ENCODE results near the gene MAD2L2.
A peak's percentile ranks its signal among the peaks of the same experiment; 100 is the strongest.

MAD2L2 gene

DNA sequence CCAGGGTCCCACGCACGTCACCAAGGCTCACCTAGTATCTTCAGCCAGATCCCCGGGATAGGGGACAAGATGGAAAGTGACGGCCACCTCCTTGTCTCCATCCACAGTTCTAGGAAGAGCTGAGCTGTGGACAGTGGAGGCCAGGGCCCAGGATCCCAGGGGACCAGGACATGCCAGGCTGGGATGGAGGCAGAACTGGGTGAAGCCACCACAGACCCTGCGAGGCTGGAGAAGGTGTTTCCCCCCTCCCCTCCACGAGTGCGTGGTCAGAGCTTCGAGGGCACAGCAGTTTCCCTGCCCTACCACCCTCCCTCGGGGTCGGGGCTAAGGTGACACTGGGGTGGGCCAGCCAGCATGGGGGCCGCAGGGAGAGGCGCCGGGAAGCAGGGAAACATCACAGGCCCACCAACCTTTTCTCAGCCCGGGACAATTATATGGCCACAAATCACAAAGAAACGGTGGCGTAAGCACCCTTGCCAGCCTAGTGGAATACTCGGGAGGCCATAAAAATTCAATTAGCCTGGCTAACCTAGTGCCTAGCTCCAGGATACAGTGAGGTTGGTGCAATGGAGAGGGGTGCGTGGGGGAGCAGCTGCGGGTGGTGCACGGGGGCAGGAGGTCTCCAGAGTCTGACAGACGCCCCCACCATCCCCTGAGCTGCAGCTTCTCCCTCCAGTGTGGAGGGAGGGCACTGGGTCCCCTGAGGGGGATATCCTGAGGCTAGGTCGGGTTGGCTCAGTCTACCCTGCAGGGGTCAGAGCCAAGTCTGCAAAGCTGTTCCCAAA, 23.9 kb upstream of the MAD2L2 start:
- DNase-seq = no peak

DNA sequence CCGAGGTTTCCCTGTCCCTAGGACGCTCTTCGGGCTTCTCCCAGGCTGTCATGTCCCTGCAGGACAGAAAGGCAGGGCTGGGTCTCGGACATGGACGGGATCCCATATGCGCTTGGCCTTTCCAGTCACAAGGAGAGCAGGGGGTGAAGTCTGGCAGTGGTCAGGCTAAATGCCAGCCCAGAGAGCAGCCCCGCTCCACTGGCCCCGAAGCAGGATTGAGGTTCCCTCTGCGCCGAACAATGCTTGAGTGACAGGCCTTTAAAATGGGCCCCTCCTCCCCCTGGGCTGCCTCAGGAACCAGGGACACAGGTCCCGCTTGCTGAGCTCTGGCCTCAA, 23.2 kb upstream of the MAD2L2 start:
- DNase-seq = no peak

DNA sequence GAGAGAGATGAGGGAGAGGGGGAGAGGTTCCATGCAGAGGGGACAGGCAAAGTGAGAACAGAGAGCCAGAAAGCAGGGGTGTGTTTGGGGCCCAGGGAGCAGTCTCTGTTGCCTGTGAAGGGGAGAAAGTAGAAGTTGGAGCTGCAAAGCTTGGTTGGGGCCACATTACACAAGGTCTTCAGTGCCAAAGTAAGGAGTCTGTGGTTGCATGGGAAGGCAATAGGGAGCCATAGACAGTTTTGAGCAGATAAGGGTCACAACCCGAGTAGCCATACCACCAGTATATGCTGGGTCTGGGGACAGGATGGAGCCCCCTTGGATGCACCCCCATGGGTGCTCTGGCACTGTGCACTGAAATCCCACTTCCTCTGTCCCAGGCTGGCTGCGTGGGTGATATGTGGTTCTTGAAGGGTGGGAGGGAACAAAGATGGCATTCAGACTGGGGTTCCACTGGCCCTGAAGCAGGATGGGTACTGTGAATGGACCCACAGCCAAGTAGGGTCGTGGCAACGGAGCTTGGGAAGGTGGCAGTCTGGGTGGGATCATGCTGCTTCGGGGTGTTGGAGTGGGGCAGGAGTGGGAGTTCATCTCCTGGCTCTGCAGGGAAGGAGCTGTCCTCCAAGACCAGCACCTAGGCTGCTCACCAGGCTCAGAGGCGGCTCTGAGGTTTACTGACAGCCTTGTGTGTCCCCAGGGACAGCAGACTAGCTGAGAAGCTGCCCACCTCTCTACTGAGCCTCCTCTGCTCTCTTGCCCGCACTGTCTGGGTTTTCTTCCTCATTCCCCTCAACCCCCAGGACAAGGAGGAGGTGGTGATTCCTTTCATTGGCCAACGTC, 22.6 kb upstream of the MAD2L2 start:
- no peak for DNase-seq

DNA sequence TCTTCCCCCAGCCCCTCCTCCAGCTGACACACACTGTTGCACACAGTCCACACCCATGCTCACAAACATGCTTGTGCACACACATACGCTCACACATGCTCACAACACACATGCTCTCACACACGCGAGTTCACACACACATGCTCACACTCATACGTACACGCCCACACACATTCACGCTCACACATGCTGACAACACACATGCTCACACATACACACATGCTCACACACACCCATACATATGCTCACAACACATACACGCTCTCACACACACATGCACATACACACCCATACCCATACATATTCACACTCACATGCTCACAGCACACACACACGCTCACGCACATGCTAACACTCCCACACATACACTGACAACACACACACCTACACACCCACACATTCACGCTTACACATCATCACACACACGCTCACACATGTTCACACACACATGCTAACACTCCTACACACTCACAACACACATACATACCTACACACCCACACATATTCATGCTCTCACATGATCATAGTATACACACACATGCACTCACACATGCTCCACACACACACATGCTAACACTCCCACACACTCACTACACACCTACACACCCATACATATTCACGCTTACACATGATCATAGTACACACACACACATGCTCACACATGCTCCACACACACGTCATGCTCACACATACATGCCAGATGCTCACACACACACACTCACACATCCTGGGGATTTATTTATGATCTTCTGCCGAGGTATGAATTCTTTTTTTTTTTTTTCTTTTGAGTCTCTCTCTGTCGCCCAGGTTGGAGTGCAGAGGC, 21.2 kb upstream of the MAD2L2 start:
- no peak for DNase-seq

DNA sequence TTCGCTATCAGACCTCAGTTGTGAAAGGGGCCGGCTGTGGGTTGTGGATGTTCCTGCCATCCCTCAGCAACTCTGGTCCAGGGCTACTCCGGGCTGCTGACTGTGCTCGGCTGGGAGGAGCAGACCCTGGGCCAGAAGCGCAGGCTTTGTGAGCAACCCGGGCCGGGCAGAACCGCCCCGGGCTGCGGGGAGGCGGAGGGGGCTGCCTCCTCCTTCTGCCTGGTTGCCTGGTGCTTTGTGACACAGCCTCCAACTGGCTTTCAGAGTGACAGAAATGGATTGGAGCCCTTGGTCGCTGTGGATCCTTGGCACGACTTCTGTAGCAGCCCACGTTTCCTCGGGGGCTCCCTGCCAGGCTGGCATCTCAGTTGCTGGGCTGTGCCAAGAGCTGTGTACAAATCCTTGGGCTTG, 20.6 kb upstream of the MAD2L2 start:
- no peak for DNase-seq

DNA sequence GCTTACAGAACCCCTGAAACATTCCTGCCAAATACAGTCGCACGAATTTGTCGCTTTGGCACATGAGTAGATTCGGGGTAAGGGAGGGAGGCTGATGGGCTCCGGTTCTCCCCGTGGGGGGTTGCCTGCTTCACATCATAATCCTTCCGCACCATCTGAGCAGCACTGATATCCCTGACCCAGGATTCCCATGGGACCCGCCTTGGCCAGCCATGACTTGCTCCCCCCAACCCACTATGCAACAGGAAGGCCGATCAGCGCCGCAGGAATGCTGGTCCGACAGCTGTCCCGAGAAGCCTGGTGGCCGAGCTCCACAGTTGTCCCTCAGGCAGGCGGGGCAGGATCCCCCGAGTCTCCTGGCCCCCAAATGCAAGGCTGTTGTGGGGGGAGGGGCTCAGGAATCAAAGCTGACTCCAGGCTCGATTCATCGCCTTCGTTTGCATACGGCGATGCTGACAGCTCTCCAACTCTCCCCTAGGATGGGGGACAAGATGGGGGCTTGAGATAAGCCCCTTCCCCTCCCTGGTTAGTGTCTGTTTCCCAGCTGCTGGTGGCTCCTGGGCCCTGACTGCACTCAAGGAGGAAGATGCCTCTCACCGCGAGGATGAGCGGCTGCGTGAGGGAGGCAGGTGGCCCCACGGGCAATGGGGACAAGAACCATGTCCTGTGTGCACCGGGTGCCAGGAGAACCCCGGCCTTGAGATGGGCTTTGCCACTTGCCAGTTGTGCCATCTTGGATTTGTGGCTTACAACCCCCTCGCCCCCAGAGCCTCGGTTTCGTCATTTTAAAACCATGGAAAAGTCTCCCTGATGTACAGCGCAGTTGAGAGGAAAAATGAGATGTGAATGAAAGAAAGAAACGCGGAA, 19.9 kb upstream of the MAD2L2 start:
- DNase-seq = no peak

DNA sequence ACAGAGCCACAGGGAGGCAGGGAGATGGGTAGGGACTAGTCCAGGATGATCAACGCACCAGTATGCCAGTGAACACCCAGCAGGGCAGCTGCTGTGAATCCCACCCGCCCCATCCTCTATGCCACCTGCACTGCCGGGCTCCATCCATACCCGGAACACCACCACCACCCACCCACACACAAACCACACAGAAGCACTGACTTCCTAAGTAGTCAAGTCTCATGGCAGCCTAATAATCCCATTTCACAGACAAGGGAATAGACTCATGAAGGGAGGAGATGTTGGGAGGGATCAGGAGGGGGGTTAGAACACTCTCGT, 16.9 kb upstream of the MAD2L2 start:
- no peak for DNase-seq

DNA sequence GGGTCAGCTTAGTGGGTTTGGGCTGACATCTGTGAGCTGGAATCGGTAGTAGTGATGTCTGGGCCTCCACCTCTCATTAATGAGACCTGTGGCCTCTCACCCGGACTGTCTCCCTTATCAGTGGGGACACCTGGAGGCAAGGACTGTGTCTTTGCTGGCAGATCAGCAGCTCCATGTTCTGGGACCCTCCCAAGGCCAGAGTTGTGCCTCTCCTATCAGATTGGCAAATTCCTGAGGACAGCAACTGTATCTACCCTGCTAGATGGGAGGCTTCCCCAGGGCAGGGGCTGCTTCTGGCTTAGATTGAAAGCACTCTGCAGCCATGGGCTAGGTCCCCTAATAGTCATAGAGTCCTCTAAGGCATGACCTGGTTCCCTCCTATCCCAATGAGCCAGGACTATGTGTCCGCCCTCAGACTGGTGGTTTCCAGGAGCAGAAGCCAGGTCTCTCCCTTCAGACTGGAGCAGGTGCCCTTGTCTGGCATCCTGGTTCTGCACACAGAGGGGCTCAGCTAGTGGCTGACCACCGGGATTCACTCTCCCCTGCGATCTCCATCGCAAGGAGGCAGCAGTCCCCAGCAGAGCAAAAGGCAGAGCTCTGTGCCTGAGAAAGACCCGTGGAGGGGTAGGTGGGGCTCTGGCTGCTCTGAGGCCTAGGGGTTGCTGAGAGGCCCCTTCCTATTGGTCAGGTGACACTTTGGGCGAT, 16.4 kb upstream of the MAD2L2 start:
- no peak for DNase-seq

DNA sequence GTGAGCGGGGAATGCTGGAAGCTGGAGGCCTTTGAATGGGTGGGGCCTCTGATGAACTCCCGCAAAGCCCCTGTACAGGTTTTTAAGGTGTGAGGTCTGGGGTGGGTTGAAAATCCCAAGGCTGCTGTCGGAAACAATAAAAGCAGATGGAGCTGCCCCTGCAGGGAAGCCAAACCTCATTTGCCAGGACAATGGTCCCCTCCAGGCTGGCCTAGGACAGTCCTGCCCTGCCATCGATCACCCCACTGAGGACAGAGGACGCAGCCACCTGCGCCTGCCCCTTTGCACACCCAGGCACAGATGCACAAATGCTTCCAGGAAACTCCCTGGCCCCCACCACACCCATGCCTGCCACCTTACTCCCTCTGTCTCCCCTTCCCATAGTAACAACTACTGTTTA, 14.9 kb upstream of the MAD2L2 start:
- DNase-seq = no peak

DNA sequence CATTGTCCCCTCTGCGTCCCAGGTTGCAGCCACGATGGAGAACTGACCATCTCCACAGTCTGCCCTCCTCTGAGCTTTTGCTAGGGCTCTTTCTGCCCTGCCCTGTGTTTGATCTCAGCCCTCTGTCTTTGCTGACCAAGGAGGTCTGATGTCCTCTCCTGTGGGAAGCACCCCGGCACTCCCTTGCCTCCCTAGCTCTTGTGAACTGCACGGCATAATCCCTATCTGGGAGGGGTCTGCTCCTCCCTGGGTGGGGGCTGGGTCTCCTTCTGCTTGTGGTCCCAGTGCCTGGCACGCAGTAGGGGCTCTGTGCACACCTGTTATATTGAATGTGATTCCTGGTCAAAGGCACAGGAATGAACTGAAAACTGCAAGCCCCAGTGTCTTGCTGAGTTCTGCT, 13.0 kb upstream of the MAD2L2 start:
- DNase-seq = no peak

DNA sequence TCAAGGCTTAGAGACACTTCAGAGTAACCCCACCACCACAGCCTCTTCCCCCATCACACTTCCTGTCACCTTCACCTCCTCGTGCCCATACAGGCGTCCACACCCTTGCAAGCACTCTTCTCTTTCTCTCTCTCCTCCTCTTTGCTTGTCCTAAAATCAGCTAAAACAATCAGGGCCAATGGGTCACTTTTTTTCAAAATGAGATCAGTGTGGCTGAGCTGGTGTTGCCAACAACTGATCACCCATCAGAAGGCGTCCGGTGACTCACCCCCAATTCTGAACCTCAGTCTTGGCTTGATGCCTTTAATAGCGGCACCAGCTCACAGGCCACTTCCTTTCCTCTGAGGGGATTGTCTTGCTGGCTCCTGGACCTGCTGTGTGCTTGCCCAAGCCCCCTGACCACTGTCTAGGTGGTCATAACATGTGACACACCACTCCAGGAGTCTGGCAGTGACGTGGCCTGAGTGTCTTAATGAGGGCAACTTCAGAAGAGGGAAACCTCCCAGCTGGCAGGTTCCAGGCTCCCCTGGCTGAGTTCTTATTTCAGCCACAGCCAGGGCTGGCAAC, 12.2 kb upstream of the MAD2L2 start:
- peak; percentile 39 for DNase-seq

DNA sequence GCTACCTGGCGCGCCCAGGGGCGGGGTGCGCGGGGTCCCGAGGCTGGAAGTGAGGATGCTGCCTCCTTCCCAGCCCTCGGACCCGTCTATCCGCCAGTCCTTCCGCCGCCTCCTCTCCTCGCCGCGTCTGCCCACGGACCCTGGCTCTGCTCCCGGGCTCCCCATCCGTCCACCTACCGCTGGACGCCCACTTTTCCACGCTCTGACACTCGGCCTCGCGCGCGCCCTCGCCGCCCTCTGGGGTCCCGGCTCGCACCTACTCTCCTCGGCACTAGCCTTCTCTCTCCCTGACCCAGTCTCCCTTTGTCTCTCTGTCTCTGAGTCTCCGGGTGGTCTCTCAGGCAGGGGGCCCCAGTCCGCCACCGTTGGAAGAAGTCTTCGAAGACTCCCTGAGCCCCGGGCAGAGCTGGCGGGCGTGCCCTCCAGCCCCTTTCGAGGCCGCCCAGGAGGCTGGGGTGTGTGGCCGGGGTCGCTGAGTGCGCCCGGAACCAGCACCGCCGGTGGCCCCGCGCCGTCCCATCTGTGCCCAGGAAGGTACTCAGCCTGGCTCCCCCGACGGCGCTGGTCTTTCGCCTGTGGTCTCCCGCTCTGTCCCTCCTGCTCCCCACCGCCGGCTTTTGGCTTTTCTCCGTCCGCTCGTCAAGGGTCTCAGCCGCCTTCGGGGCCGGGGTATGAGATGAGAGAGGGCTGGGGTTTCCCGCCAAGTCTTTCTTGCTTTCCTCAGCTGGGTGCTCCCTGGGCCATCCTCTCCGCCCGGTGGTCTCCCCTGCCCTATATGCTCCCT, 11.2 kb upstream of the MAD2L2 start:
- no peak for DNase-seq

DNA sequence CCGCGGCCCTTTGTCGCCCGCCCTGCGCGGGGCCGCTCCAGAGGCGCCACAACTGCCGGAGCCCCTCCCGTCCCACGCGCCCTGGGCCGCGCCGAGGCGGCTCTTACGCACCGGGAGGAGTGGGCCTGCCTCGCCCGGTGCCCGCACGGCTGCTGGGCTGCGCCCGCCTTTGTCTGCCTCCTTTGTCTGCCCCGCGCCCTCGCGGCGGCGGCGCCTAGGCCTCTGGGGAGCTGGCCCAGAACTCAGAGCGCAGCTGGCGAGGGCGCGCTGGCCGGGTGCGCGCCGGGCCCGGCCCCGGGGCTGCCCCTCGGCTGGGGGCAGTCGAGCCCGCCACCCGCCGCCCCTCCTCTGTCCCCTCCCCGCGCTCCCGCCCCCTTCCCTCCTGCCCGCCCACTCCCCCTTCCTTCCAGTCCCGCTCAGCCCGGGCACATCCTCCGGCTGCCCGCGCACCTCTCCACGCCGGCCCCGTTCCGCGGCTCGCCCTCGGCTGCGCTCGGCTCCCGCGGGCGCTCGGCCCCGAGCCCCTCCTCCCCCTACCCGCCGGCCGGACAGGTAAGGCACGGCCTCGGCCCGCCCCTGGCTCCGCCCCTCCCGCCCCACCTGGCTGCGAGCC, 10.5 kb upstream of the MAD2L2 start, which contains the start of gene DRAXIN:
Gene DRAXIN (plus strand): TSS at position 409 of the 613 bp plus-strand sequence. CDS start 14,549 bp downstream, outside the sequence.
- DNase-seq = no peak

DNA sequence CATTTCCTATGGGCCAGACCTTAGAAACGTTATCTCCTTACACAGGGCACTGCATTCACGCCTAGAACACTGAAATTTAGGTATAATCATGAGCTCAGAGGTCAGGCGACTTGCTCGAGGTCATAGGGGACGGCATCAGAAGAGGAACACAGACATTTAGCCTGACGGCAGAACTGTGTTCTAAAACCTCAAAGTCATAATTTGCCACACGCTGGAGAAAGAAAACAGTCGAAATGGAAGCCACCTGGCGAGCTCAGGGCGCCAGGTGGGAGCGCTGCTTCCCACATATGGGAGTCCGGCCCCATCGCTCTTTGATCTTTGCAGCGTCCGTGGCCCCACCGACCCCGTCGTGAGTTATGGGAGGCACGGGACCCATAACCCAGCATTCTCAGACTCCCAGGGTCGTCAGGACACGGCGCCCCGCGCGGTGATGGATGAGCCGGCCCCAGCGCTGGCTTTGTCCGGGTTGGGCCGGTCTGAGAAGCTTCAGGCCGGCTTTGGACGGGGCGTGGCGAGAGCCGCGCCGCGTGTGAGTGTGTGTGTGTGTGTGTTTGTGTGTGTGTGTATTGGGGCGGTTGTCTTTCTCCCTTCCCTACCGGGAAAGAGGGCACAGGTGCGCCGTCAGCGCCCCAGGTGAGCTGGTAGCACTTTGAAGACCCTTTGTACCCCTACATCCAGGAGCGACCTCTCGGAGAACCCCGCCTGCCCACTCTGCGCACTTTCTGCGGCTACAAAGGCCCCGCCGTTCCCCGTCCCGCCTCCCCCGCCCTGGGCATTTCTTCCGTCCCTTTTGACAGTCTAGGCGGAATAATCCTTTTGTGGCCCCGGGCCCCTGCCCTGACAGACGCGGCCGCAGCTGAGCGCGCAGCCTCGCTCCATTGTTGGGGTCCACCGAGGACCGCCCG, 9.7 kb upstream of the MAD2L2 start:
- DNase-seq = no peak

DNA sequence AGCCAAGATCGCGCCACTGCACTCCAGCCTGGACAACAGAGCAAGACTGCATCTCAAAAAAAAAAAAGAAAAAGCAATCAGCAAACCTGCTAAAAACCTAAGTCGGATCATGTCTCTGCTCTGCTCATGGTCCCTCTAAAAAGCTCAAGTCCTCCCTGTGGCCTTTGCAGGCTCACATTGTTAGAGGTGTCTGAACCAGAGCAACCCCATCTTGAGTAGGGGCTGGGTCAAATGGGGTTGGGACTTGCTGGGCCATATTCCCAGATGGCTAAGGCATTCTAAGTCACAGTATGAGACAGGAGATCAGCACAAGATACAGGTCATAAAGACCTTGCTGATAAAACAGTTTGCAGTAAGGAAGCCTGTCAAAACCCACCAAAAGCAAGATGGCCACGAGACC, 7.6 kb upstream of the MAD2L2 start:
- DNase-seq = no peak

DNA sequence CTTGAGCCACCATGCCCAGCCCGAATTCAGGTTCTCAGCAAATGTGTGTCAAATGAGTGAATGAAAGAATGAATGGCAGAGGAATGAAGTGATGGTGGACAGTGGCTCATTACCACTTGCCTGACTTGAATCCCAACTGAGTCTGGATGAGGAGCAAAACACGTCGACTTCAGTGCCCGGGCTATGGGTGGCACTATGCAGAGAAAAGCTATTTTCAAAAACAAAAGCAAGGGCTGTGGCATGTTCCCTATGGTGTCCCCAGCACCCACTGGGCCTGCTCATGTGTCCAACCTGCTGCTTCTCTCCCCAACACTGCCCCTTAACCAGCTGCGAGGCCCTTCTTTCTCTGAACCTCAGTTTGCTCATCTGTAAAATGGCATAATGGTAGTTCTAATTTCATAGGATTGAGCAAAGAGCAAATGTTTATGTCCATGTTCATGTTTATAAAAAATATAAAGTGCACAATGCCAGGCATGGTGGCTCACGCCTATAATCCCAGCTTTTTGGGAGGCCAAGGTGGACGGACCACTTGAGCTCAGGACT, 4.3 kb upstream of the MAD2L2 start:
- DNase-seq = no peak

DNA sequence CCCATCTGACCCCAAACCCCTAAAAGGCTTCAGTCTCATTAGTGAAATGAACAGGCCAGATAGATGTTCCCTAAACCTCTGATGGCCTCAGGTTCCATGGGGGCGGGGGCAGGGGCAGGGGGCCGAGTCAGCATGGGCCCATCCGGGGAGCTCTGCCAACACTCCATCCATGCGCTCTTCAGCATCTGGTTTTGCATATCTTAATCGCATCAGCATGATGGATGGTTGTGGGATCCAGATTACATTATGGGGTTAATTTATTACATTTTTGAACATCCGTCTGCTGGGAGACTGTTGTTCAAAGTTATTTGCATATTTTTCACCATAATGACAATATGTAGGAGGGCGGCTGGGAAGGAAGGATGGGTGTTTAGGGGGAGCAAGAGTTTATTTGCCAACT, 3.1 kb upstream of the MAD2L2 start:
- DNase-seq = no peak

DNA sequence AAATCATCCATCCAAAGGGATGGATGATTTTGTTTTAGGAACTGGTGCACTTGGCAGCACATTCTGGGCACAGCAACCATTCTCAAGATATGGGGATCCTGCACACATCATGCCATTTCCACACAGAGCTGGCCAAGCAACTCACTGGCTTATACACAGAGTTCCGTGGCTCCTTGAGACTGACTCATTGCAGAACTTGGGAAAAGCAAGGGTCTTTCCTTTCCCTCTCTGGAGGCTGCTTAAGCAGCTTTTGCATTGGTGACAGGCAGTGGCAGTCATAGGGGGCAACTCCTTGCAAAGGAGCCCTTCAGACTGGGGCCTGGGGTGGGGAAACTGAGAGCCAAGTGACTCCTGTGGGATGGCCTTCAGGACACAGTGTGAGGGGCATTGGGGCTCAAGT, 1.9 kb upstream of the MAD2L2 start:
- no peak for DNase-seq

DNA sequence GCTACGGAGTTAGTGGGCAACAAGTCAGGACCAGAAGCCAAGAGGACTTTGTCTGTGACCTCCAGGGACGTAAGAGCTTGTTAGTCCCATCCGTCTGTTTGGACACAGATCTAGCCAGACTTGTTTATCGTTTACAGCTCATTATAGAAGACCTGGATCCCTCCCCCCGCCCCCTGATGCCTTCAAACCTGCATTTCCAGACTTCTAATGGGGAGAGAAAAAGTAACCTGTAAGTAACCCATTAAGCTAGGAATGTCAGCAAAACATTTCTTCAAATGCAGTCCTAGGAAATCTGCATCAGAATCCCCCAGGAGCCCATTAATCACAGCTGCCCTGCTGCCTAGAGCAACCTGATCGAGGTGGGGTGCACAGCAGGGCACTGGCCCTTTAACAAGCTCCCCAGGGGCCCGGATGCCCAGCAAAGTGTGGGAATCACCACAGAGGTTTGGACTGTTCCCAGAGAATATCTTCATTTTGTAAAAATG, 1.4 kb upstream of the MAD2L2 start:
- no peak for DNase-seq

All from stimulated activated CD4-positive, alpha-beta T cell treated with anti-CD3 and anti-CD28 coated beads, Interleukin-1b, Interleukin-23, amount 100 ng/mL, for 48 hours (primary cell).